MCF 10A (cell line): ENCODE measurements around the gene IAPP. TPM values are rescaled to one million over a fixed set of nuclear protein-coding genes. Genes with fewer than 3 reads are reported as not detected.
"Not testable (repeated sequence)": the region's sequence is repeated elsewhere in the genome, so short reads cannot be mapped to it uniquely, and the experiment has no call there.

Source experiments
- BruUV-seq: library from RNA; stranded (reverse); fragments of 400-500 nt; replicated peaks from 2 replicates; lab custom pipeline; 2021; lab: Mats Ljungman, UMichigan
- CTCF ChIA-PET: fragments of 300-600 bp; sonication (Branson Sonifier 250); formaldehyde crosslinking; extraction: SDS; loops from one replicate; lab custom pipeline; 2021; ENCODE audit warnings: antibody characterized with exemption, inconsistent platforms; lab: Yijun Ruan, JAX
- POLR2A ChIA-PET: fragments of 300-600, 350-650 bp; sonication (Branson Sonifier 250); formaldehyde crosslinking; extraction: SDS; loops from one replicate; lab custom pipeline; 2020; ENCODE audit warnings: antibody characterized with exemption, inconsistent platforms; lab: Yijun Ruan, JAX
- DNase-seq: peaks from one replicate; pipeline ENCODE4 v3.0.0-alpha.2; 2018; ENCODE audit not compliant: unreplicated experiment
- H3K27ac Mint-ChIP-seq: one replicate; pipeline ENCODE4 v1.8.0; 2022; ENCODE audit warnings: mild to moderate bottlenecking, low read depth, mixed read lengths; ENCODE audit not compliant: unreplicated experiment
- H3K27me3 Mint-ChIP-seq: one replicate; pipeline ENCODE4 v1.8.0; 2022; ENCODE audit warnings: mixed read lengths; ENCODE audit not compliant: insufficient read depth, unreplicated experiment
- H3K36me3 Mint-ChIP-seq: one replicate; pipeline ENCODE4 v1.8.0; 2022; ENCODE audit warnings: mild to moderate bottlenecking, moderate library complexity, mixed read lengths; ENCODE audit not compliant: insufficient read depth, unreplicated experiment
- H3K4me1 Mint-ChIP-seq: one replicate; pipeline ENCODE4 v1.8.0; 2022; ENCODE audit warnings: mixed read lengths; ENCODE audit not compliant: insufficient read depth, unreplicated experiment
- H3K4me3 Mint-ChIP-seq: one replicate; pipeline ENCODE4 v1.8.0; 2022; ENCODE audit warnings: mild to moderate bottlenecking, moderate library complexity, mixed read lengths; ENCODE audit not compliant: unreplicated experiment
- H3K9me3 Mint-ChIP-seq: one replicate; pipeline ENCODE4 v1.8.0; 2022; ENCODE audit warnings: mixed read lengths; ENCODE audit not compliant: unreplicated experiment
- CTCF ChIP-seq: fragments of 200-600 bp; IDR thresholded peaks from one replicate; pipeline ENCODE4 v1.8.0; 2022; ENCODE audit warnings: antibody characterized with exemption, mild to moderate bottlenecking; ENCODE audit not compliant: unreplicated experiment
- intact Hi-C: fragments of 100-400 bp; cut with micrococcal nuclease; formaldehyde crosslinking; loops from 2 replicates; pipeline ENCODE4 v1.14.1; 2022
- total RNA-seq: library from RNA; stranded (reverse); gene quantifications from 2 replicates; pipeline ENCODE4 v1.2.3, GENCODE V29; 2022

The IAPP gene
- total RNA-seq, 1 experiment from 2014 or later, result not detected

GRCh38 chr12:21370845-21371449 is 1.8 kb upstream of the IAPP start:
- no peaks in the 10 kb centered on the region for H3K4me1 Mint-ChIP-seq
- no peak overlapping the region for H3K4me3 Mint-ChIP-seq
- ChIA-PET POLR2A (no interaction called here), CTCF (interaction anchor here (0.7 kb wide), 1 partner anchor 373 kb away, joined by 5 read pairs; no protein-coding TSS in a partner anchor)
- no peak overlapping the region for H3K27ac Mint-ChIP-seq
- no peak for DNase-seq
- H3K27me3 Mint-ChIP-seq, result peaks cover 84% of the 10 kb centered on the region
- no peaks in the 10 kb centered on the region for H3K36me3 Mint-ChIP-seq
- no peak for TF ChIP-seq CTCF
- H3K9me3 Mint-ChIP-seq, result no peaks in the 10 kb centered on the region
- no TSS peak for BruUV-seq
- intact Hi-C loops, result no loop called here

GRCh38 chr12:21379218-21379617 is 6.5 kb downstream of the IAPP start:
- no peak overlapping the region for H3K4me3 Mint-ChIP-seq
- ChIA-PET POLR2A (no interaction called here), CTCF (interaction anchor here (0.7 kb wide), 1 partner anchor 385 kb away, joined by 3 read pairs; no protein-coding TSS in a partner anchor)
- H3K36me3 Mint-ChIP-seq, result no peaks in the 10 kb centered on the region
- no peak overlapping the region for H3K27ac Mint-ChIP-seq
- H3K27me3 Mint-ChIP-seq, result peaks cover 76% of the 10 kb centered on the region
- DNase-seq, result no peak
- no peak for TF ChIP-seq CTCF
- intact Hi-C loops, result no loop called here
- no TSS peak for BruUV-seq
- no peaks in the 10 kb centered on the region for H3K9me3 Mint-ChIP-seq
- H3K4me1 Mint-ChIP-seq, result no peaks in the 10 kb centered on the region

GRCh38 chr12:21381320-21381719 is 8.6 kb downstream of the IAPP start:
- intact Hi-C loops, H3K4me1 Mint-ChIP-seq, H3K36me3 Mint-ChIP-seq, H3K27ac Mint-ChIP-seq, H3K9me3 Mint-ChIP-seq, POLR2A ChIA-PET, DNase-seq, BruUV-seq, H3K4me3 Mint-ChIP-seq, CTCF ChIA-PET: not testable (repeated sequence)
- peaks cover 76% of the 10 kb centered on the region for H3K27me3 Mint-ChIP-seq

- H3K4me3 Mint-ChIP-seq, result no peak overlapping the region
- no TSS peak for BruUV-seq
- H3K9me3 Mint-ChIP-seq, result no peaks in the 10 kb centered on the region
- CTCF ChIA-PET, result no interaction called here
- POLR2A ChIA-PET, result no interaction called here
- no peak for TF ChIP-seq CTCF
- intact Hi-C loops, result no loop called here
- DNase-seq, result no peak
- no peaks in the 10 kb centered on the region for H3K4me1 Mint-ChIP-seq
- H3K36me3 Mint-ChIP-seq, result no peaks in the 10 kb centered on the region
- H3K27me3 Mint-ChIP-seq, result peaks cover 67% of the 10 kb centered on the region
- H3K27ac Mint-ChIP-seq, result no peak overlapping the region
Measured at GRCh38 chr12:21384261-21384660, 11.6 kb downstream of the IAPP start.
